Measurements from ENCODE around the gene RILPL2. TPM values are rescaled to one million over a fixed set of nuclear protein-coding genes. Genes with fewer than 3 reads are reported as not detected.
A peak's percentile ranks its signal among the peaks of the same experiment; 100 is the strongest.

Gene RILPL2
- total and polyA plus RNA-seq, 2 of the 13 experiments (the other 11 are each of a cell fraction or from before 2014, with no cell fraction given): 2.7 to 8.1 TPM

- TF ChIP-seq NFE2L2 (IDR thresholded peaks at IDR 0.05; ENCODE audit: low read length): no peak
- TF ChIP-seq ZNF598 (CRISPR knock-in tag; IDR thresholded peaks at IDR 0.05; ENCODE audit: borderline replicate concordance): no peak
- TF ChIP-seq, protein P1, sequence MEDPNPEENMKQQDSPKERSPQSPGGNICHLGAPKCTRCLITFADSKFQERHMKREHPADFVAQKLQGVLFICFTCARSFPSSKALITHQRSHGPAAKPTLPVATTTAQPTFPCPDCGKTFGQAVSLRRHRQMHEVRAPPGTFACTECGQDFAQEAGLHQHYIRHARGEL (CRISPR knock-in tag; IDR thresholded peaks at IDR 0.05): 0 out of 2 replicates have a peak, but pooled peaks have one; percentile 30
- TF ChIP-seq DZIP1 (CRISPR knock-in tag; IDR thresholded peaks at IDR 0.05): no peak
- no peak; the same call in 1 of the 2 replicates for TF ChIP-seq ZNF652 (CRISPR knock-in tag; IDR thresholded peaks at IDR 0.05; ENCODE audit: borderline replicate concordance, low read depth)
- TF ChIP-seq MEF2D (CRISPR knock-in tag; IDR thresholded peaks at IDR 0.05): no peak
- no peak for TF ChIP-seq THYN1 (CRISPR knock-in tag; IDR thresholded peaks at IDR 0.05; ENCODE audit: borderline replicate concordance, low read depth)
- TF ChIP-seq, protein P2, sequence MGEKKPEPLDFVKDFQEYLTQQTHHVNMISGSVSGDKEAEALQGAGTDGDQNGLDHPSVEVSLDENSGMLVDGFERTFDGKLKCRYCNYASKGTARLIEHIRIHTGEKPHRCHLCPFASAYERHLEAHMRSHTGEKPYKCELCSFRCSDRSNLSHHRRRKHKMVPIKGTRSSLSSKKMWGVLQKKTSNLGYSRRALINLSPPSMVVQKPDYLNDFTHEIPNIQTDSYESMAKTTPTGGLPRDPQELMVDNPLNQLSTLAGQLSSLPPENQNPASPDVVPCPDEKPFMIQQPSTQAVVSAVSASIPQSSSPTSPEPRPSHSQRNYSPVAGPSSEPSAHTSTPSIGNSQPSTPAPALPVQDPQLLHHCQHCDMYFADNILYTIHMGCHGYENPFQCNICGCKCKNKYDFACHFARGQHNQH (CRISPR knock-in tag; IDR thresholded peaks at IDR 0.05): no peak
- TF ChIP-seq KLF11 (CRISPR knock-in tag; IDR thresholded peaks at IDR 0.05): peak; percentile 59; the same call in 1 of the 2 replicates
- TF ChIP-seq SP5 (CRISPR knock-in tag; IDR thresholded peaks at IDR 0.05; ENCODE audit: borderline replicate concordance, low read depth): no peak
- 0 out of 2 replicates have a peak, but pooled peaks have one; percentile 54 for TF ChIP-seq FOXJ3 (CRISPR knock-in tag; IDR thresholded peaks at IDR 0.05; ENCODE audit: borderline replicate concordance)
- TF ChIP-seq, protein P3, sequence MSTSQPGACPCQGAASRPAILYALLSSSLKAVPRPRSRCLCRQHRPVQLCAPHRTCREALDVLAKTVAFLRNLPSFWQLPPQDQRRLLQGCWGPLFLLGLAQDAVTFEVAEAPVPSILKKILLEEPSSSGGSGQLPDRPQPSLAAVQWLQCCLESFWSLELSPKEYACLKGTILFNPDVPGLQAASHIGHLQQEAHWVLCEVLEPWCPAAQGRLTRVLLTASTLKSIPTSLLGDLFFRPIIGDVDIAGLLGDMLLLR (CRISPR knock-in tag; IDR thresholded peaks at IDR 0.05): no peak; the same call in 1 of the 2 replicates
- no peak for TF ChIP-seq ZNF446 (CRISPR knock-in tag; IDR thresholded peaks at IDR 0.05)
- TF ChIP-seq NFIC (IDR thresholded peaks at IDR 0.05; ENCODE audit: low read length): 0 out of 2 replicates have a peak, but pooled peaks have one; percentile 21
- no peak for TF ChIP-seq ZZZ3 (CRISPR knock-in tag; IDR thresholded peaks at IDR 0.05; ENCODE audit: borderline replicate concordance)
- TF ChIP-seq SAFB2 (CRISPR knock-in tag; IDR thresholded peaks at IDR 0.05; ENCODE audit: borderline replicate concordance, low read depth): 0 out of 2 replicates have a peak, but pooled peaks have one; percentile 10
- TF ChIP-seq, protein P4, sequence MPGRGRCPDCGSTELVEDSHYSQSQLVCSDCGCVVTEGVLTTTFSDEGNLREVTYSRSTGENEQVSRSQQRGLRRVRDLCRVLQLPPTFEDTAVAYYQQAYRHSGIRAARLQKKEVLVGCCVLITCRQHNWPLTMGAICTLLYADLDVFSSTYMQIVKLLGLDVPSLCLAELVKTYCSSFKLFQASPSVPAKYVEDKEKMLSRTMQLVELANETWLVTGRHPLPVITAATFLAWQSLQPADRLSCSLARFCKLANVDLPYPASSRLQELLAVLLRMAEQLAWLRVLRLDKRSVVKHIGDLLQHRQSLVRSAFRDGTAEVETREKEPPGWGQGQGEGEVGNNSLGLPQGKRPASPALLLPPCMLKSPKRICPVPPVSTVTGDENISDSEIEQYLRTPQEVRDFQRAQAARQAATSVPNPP (CRISPR knock-in tag; IDR thresholded peaks at IDR 0.05): 0 out of 2 replicates have a peak, but pooled peaks have one; percentile 60
- peak; percentile 79 for TF ChIP-seq RBM39 (IDR thresholded peaks at IDR 0.05; ENCODE audit: low read depth, low read length, poor library complexity, severe bottlenecking)
- no peak for TF ChIP-seq ZKSCAN8 (CRISPR knock-in tag; IDR thresholded peaks at IDR 0.05; ENCODE audit: borderline replicate concordance)
- TF ChIP-seq ZNF552 (CRISPR knock-in tag; IDR thresholded peaks at IDR 0.05; ENCODE audit: borderline replicate concordance): peak; percentile 17; the same call in 1 of the 2 replicates
- TF ChIP-seq, protein P5, sequence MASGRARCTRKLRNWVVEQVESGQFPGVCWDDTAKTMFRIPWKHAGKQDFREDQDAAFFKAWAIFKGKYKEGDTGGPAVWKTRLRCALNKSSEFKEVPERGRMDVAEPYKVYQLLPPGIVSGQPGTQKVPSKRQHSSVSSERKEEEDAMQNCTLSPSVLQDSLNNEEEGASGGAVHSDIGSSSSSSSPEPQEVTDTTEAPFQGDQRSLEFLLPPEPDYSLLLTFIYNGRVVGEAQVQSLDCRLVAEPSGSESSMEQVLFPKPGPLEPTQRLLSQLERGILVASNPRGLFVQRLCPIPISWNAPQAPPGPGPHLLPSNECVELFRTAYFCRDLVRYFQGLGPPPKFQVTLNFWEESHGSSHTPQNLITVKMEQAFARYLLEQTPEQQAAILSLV (CRISPR knock-in tag; IDR thresholded peaks at IDR 0.05; ENCODE audit: borderline replicate concordance): peak; percentile 60; the same call in 1 of the 2 replicates
Observed at GRCh38 chr12:123457980-123458779, 21.7 kb upstream of the RILPL2 start, which contains the start of gene SNRNP35 (continued).

Data from HepG2 (cell line).